Keratinocyte (primary cell): ENCODE measurements around the gene TINCR.

Experiments used
- CTCF ChIP-seq, 3 experiments: IDR thresholded peaks in 1 of 3; conservative IDR thresholded peaks in 1 of 3; optimal IDR thresholded peaks in 1 of 3; 2 replicates in 2 of 3; 3 replicates in 1 of 3; pipeline versions ENCODE3 to v1.5.1; 2011; ENCODE audit warnings: low read length in 3 of 3, mild to moderate bottlenecking in 3 of 3, moderate library complexity in 2 of 3, control low read depth in 1 of 3, inconsistent platforms in 1 of 3; ENCODE audit not compliant: insufficient read depth in 2 of 3; ENCODE audit errors: extremely low read depth in 1 of 3
- EZH2 ChIP-seq: IDR thresholded peaks from one replicate; pipeline ENCODE4 v1.6.1; 2012; ENCODE audit warnings: inconsistent platforms, mild to moderate bottlenecking, low read length, moderate library complexity

DNA sequence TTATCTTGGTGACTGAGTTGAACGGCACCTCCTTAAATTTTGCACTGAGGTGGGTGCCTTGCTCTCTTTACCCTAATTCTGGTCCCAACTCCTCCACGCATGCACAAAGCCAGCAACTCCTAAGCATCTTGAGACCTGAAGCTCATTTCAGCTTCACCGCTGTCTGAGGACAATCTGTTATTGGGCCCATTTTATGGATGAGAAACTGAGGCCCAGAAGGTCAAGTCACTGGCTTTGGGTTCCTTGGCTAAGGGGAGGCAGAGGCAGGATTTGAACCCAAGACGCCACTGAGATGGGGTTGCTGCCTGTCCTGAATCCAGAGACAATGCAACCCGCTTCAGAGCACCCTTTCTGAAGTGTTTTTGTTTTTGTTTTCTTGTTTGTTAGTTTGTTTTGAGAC, 22.7 kb downstream of the TINCR start:
- TF ChIP-seq CTCF (optimal IDR thresholded peaks at IDR 0.05 in 1 of 3, IDR thresholded peaks at IDR 0.05 in 1 of 3, conservative IDR thresholded peaks at IDR 0.05 in 1 of 3; ENCODE audit: extremely low read depth in 1 of 3, insufficient read depth in 2 of 3, low read length in 3 of 3) = no peak
- no peak for TF ChIP-seq EZH2
